ENCODE data around the gene WDR31. TPM values are rescaled to one million over a fixed set of nuclear protein-coding genes. Genes with fewer than 3 reads are reported as not detected.

WDR31 gene
- total RNA-seq (2014; rRNA removed; shearing (Covaris generic)) = 0.97 and 1.0 TPM in 2 replicates
- polyA plus RNA-seq (2016; fragmentation: Nextera tagmentation; extraction: Ambion mirVana) = 3.1 and 3.7 TPM in 2 replicates

DNA sequence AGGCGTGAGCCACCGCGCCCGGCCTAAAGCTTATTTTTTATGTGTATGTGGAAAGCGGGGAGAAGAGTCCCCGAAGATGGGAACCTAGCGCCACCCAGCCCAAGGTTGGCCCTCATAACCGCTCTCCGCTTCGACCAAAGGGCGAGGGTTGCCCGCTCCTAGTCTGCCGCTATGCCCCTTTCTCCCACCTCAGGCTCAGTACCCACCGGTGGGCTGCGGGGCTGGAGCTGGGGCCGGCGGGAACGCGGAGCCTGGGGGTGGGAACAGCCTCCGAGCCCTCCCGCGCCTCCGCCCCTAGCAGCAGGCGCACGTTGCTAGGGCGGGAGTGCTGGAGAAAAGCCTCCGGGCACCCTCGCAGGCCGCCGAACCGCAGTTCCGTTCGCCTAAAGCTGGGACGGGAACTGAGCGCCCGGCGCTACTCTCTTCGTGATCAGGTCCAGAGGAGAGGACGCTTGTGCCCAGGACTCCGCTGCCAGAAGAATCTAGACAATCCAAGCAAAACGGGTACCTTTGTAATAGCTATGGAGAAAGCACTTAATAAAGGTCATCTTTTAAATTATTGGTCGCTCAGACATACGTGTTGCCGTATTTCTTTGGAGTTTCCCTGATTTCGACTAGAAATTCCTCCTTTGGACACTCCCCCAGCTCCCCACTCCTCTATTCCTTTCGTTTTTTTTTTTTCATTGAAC is at the start of gene WDR31:
Gene WDR31, minus strand, starts transcription at position 265 of the 689 bp plus-strand sequence. CDS start 8,253 bp downstream, outside the sequence.
- in situ Hi-C loops (cut with MboI) = no loop called here
- H3K4me3 ChIP-seq = peak within 1 kb of the TSS; percentile 82
- no peak for TF ChIP-seq EZH2 (IDR thresholded peaks at IDR 0.05; ENCODE audit: insufficient read depth, poor library complexity, severe bottlenecking)
- no peak for TF ChIP-seq EZH2phosphoT487 (IDR thresholded peaks at IDR 0.05; ENCODE audit: insufficient read depth, low read depth)

DNA sequence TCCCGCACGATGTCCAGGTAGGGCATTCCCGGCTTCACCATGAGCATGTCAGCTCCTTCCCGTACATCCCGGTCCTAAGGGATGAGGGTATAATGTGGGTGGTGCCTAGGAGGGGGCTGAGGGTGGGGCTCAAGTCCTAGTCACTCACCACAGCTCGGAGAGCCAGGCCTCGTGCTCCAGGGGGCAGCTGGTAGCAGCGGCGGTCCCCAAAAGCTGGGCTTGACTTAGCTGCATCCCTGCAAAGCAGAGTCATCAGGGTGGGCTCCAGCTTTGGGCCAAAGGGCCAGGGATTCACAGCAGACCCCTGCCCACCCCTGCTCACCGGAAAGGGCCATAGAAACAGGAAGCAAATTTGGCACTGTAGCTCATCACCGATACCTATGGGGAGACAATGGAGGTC is 49.4 kb upstream of the WDR31 start:
- Histone ChIP-seq H3K79me2 (ENCODE audit: insufficient read depth) (no peaks in the 10 kb centered on the region), H3K9me2 (ENCODE audit: insufficient read depth) (no peaks in the 10 kb centered on the region), H3F3A (ENCODE audit: insufficient read depth) (no peaks in the 10 kb centered on the region), H3K27me3 (replicated peaks; ENCODE audit: insufficient read depth) (no peaks in the 10 kb centered on the region), H3K9me3 (ENCODE audit: low read depth) (no peaks in the 10 kb centered on the region), H3K4me3 (no peak overlapping the region), H3K27ac (no peak overlapping the region), H4K20me1 (ENCODE audit: insufficient read depth) (no peaks in the 10 kb centered on the region), H2AFZ (no peak overlapping the region), H3K36me3 (ENCODE audit: low read depth) (peaks cover 3% of the 10 kb centered on the region; the same call in 1 of the 2 replicates), H3K4me2 (ENCODE audit: unreplicated experiment) (no peak overlapping the region), H3K4me1 (ENCODE audit: insufficient read depth) (no peaks in the 10 kb centered on the region), H3K9ac (no peak overlapping the region)
- 96 to 98% methylated on average over 11 of the region's 11 CpGs for WGBS, 2 experiments (ENCODE audit: low coverage in 1 of 2, low lambda C conversion rate in 2 of 2, missing lambda C conversion rate in 2 of 2)
- in situ Hi-C loops (cut with MboI) = no loop called here
- no peak for TF ChIP-seq EZH2phosphoT487 (IDR thresholded peaks at IDR 0.05; ENCODE audit: insufficient read depth, low read depth)
- no peak for TF ChIP-seq EZH2 (IDR thresholded peaks at IDR 0.05; ENCODE audit: insufficient read depth, poor library complexity, severe bottlenecking)
- no peak for DNase-seq

More for the DNA sequence above, at the start of gene WDR31:
- WGBS, 2 experiments (ENCODE audit: low coverage in 1 of 2, low lambda C conversion rate in 2 of 2, missing lambda C conversion rate in 2 of 2) = 1 to 2% methylated on average over 36 to 44 of the region's 46 CpGs
- Histone ChIP-seq H3K4me2 (ENCODE audit: unreplicated experiment) (peak within 1 kb of the TSS; percentile 99), H3K79me2 (ENCODE audit: insufficient read depth) (0 out of 2 replicates have a peak, but pooled peaks cover 7% of the 10 kb centered on the region), H3K4me1 (ENCODE audit: insufficient read depth) (peaks cover 8% of the 10 kb centered on the region), H3K27me3 (replicated peaks; ENCODE audit: insufficient read depth) (no peaks in the 10 kb centered on the region), H3K9me2 (ENCODE audit: insufficient read depth) (no peaks in the 10 kb centered on the region), H2AFZ (peak within 1 kb of the TSS; percentile 100), H3K36me3 (ENCODE audit: low read depth) (no peaks in the 10 kb centered on the region), H3K9ac (peak within 1 kb of the TSS; percentile 78), H3F3A (ENCODE audit: insufficient read depth) (no peaks in the 10 kb centered on the region), H4K20me1 (ENCODE audit: insufficient read depth) (no peaks in the 10 kb centered on the region), H3K9me3 (ENCODE audit: low read depth) (no peaks in the 10 kb centered on the region), H3K27ac (peak within 1 kb of the TSS; percentile 63)
- peak; percentile 94 for DNase-seq

DNA sequence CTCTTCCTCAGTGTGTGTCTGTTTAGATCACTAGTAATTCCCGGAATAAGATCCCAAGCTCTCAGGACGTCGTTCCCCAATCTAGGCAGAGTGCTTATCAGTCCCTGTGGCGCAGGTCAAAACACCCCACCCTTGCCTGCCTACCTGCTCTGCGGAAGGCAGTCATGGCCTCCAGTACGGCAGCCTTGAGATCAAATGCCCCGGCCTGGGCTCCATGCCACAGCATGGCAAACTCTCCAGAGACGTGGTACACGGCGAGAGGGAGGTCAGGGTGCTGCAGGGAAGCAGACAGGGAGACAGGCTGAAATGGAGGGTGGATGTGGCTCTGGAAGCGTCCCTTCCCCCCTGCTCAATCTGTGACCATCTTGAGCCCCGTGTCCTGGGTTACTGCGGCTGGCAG is 48.8 kb upstream of the WDR31 start:
- Histone ChIP-seq H3K9me2 (ENCODE audit: insufficient read depth) (no peaks in the 10 kb centered on the region), H4K20me1 (ENCODE audit: insufficient read depth) (no peaks in the 10 kb centered on the region), H3K9me3 (ENCODE audit: low read depth) (no peaks in the 10 kb centered on the region), H3K79me2 (ENCODE audit: insufficient read depth) (no peaks in the 10 kb centered on the region), H3F3A (ENCODE audit: insufficient read depth) (no peaks in the 10 kb centered on the region), H3K4me1 (ENCODE audit: insufficient read depth) (no peaks in the 10 kb centered on the region), H3K4me2 (ENCODE audit: unreplicated experiment) (no peak overlapping the region), H3K27me3 (replicated peaks; ENCODE audit: insufficient read depth) (no peaks in the 10 kb centered on the region), H3K36me3 (ENCODE audit: low read depth) (peaks cover 3% of the 10 kb centered on the region; the same call in 1 of the 2 replicates), H2AFZ (no peak overlapping the region), H3K4me3 (no peak overlapping the region), H3K27ac (no peak overlapping the region), H3K9ac (no peak overlapping the region)
- no peak for TF ChIP-seq EZH2 (IDR thresholded peaks at IDR 0.05; ENCODE audit: insufficient read depth, poor library complexity, severe bottlenecking)
- TF ChIP-seq EZH2phosphoT487 (IDR thresholded peaks at IDR 0.05; ENCODE audit: insufficient read depth, low read depth) = no peak
- WGBS, 2 experiments (ENCODE audit: low coverage in 1 of 2, low lambda C conversion rate in 2 of 2, missing lambda C conversion rate in 2 of 2) = 95 to 96% methylated on average over 13 of the region's 13 CpGs
- in situ Hi-C loops (cut with MboI) = no loop called here
- DNase-seq = no peak

DNA sequence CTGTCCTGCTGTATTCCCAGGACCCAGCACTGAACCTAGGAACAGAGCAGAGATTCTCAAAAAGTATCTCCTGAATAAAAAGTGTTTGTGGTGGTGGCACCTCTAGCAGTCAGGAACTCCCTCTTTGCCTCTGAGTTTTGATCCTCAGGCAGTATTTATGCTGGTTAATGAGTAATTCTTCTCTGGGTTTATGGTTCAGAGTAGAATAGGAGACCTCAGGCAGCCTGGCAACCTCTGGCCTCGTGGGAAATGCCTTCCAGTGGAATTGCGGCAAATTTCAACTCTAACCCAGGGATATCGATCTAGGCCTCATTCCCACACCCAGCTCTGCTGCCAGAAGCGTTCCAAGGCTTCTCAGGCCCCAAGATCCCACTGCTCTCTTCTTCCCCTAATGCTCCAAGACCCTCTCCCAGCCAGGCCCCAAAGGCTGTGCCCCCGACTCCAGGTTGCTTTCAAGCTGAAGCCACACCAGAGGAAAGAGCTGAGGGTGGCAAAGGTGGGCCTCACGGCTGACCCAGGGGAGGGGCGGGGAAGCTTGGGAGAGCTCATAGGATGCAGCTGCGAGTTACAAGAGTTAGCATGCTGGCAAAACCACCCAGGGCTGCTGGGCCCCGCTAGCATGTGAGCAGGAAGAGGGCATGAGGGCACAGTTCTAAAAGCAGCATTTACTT is 47.6 kb upstream of the WDR31 start:
- H3K4me1 ChIP-seq (ENCODE audit: insufficient read depth) = no peaks in the 10 kb centered on the region
- no peak overlapping the region for H2AFZ ChIP-seq
- peaks cover 3% of the 10 kb centered on the region; the same call in 1 of the 2 replicates for H3K36me3 ChIP-seq (ENCODE audit: low read depth)
- H3K27me3 ChIP-seq (replicated peaks; ENCODE audit: insufficient read depth) = no peaks in the 10 kb centered on the region
- H3K4me3 ChIP-seq = no peak overlapping the region
- H3K9me3 ChIP-seq (ENCODE audit: low read depth) = no peaks in the 10 kb centered on the region
- H4K20me1 ChIP-seq (ENCODE audit: insufficient read depth) = no peaks in the 10 kb centered on the region
- no peak overlapping the region for H3K9ac ChIP-seq
- H3F3A ChIP-seq (ENCODE audit: insufficient read depth) = no peaks in the 10 kb centered on the region
- no peak for DNase-seq
- H3K9me2 ChIP-seq (ENCODE audit: insufficient read depth) = no peaks in the 10 kb centered on the region
- TF ChIP-seq EZH2phosphoT487 (IDR thresholded peaks at IDR 0.05; ENCODE audit: insufficient read depth, low read depth) (no peak), EZH2 (IDR thresholded peaks at IDR 0.05; ENCODE audit: insufficient read depth, poor library complexity, severe bottlenecking) (no peak)
- 91 to 93% methylated on average over 7 to 9 of the region's 9 CpGs for WGBS, 2 experiments (ENCODE audit: low coverage in 1 of 2, low lambda C conversion rate in 2 of 2, missing lambda C conversion rate in 2 of 2)
- in situ Hi-C loops (cut with MboI) = no loop called here
- no peak overlapping the region for H3K4me2 ChIP-seq (ENCODE audit: unreplicated experiment)
- H3K27ac ChIP-seq = no peak overlapping the region
- H3K79me2 ChIP-seq (ENCODE audit: insufficient read depth) = no peaks in the 10 kb centered on the region
